Kidney capillary endothelial cell (primary cell): ENCODE measurements around the gene UPP1.
"Not testable (repeated sequence)": the region's sequence is repeated elsewhere in the genome, so short reads cannot be mapped to it uniquely, and the experiment has no call there.

Experiments used
- DNase-seq: peaks from one replicate; pipeline ENCODE4 v3.0.0-alpha.2; 2018; ENCODE audit warnings: low spot score

UPP1 gene

GRCh38 chr7:48089046-48090003 is at the start of gene UPP1:
Gene UPP1, plus strand, starts transcription at chr7:48089265. Its CDS starts 5,519 bp downstream, at chr7:48094784.
- no peak for DNase-seq

DNA sequence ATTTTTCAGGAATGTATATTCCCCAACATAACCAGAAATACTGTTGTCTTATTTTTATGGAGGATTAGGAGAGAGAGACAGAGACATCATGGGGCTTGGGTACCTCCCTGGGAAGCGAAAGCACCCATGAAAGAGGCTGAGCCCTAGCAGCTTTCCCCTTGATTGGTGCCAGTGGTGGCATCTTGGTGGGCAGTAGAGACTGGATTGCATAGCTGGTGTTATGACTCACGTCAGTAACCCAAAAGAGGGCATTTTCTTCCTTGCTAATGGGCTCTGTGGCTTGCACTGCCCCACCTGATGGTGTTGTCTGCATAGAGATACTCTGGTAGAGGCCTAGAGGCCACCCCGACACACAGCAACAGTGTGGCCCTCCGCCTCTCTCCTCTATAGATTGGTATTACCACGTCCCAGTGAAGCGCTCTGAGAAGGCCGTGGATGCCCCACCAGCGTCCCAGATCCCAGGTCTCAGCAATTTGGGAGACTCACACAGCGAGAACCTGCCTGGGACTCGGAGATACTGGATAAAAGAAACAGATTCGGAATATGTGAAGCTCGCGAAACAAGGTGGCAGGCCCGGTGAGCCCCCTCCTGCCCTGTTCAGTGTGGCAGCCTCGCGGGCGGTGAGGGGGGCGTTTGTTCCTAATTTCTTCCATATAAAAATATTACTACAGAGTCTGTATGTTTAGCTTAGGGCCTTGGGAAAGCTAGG is 48.0 kb upstream of the UPP1 start:
- no peak for DNase-seq

GRCh38 chr7:48041653-48041970 is 47.5 kb upstream of the UPP1 start:
- peak; percentile 79 for DNase-seq

GRCh38 chr7:48042216-48042615 is 46.8 kb upstream of the UPP1 start:
- DNase-seq: peak; percentile 36

DNA sequence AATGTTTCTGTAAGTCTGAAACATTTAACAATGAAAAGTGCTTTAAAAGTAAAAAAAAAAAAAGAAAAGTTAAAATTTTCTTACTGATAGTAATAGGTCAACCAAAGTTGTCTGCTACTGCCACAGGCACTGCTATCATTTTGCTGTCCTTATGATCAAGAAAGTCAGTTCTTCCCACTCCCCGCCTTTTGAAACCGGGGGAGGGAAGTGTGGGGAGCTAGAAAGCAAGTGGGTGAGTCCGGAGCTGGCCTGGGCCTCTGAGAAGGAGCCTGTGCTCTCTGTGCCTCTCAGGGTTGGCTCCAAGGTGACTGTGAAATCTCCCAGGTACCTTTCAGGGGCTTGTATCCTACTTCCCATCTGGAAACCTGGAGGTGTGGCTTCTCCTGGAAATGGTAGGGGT is 46.4 kb upstream of the UPP1 start:
- no peak for DNase-seq

GRCh38 chr7:48045195-48045765 is 43.8 kb upstream of the UPP1 start:
- no peak for DNase-seq

- DNase-seq: no peak
These were observed 42.6 kb upstream of the UPP1 start for GRCh38 chr7:48046458-48046857.

GRCh38 chr7:48048113-48048512 is 41.0 kb upstream of the UPP1 start:
- DNase-seq: no peak

DNA sequence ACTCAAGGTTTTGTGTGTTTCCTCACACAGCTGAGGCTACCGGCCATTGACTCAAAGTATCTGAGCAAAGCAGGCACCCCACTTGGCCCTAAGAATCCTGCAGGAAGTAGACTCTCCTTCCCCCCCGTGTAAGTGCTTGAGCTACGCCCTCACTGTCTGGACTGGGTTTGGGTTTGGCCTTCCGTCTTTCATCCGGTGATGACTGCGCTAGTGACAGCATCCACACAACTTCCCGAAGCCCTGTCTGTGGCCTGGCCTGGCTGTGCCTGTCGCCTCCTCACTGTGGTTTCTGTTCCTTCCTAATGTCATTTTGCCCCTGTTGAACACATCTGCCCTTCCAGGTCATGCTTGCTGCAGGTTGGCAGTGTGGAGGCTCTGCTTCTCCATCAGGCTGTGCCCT is 39.2 kb upstream of the UPP1 start:
- no peak for DNase-seq

- DNase-seq: no peak
These were observed 36.3 kb upstream of the UPP1 start for GRCh38 chr7:48052748-48053147.

DNA sequence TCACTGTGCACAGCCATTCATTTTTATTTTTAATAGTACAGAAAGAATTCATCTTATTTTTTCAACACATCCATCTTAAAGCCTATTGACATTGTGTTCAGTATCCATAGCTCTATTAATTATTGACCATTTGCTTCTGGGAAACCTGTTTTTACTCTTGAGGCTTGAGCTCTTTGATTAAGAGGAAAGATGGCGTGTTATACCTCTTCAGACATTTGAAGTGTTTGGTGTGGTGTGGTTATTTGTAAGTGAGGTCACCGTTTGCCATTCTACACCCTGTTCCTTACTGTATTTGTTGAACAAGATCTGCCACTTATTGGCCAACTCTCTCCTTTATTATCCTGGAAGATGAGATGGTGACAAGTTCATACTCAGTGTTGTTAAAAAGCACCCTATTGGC is 35.3 kb upstream of the UPP1 start:
- DNase-seq: no peak

- no peak for DNase-seq
These were observed 30.1 kb upstream of the UPP1 start for GRCh38 chr7:48058990-48059389.

- no peak for DNase-seq
These were observed 29.4 kb upstream of the UPP1 start for GRCh38 chr7:48059706-48060105.

GRCh38 chr7:48063985-48064384 is 25.1 kb upstream of the UPP1 start:
- DNase-seq: no peak

GRCh38 chr7:48067475-48067874 is 21.6 kb upstream of the UPP1 start:
- no peak for DNase-seq

- DNase-seq: no peak
These were observed 14.8 kb upstream of the UPP1 start for GRCh38 chr7:48074204-48074654.

DNA sequence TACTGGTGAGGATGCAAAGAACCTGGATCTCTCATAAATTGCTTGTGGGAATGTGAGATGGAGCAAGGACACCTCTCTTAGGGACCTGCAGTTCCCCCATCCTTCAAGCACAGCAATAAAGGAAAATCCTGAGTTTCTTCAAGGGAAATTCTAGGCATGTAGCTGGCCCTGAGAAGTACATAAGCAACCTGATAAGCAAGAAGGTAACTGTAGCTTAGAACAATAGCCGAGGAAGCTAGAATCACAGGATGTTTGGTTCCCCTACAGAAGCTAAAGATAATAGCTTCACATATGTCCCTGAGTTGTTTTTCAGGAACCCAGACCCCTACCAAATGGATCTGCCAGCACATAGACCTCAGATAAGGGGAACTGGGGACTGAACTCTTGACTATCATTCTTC is 11.6 kb upstream of the UPP1 start:
- DNase-seq: no peak

DNA sequence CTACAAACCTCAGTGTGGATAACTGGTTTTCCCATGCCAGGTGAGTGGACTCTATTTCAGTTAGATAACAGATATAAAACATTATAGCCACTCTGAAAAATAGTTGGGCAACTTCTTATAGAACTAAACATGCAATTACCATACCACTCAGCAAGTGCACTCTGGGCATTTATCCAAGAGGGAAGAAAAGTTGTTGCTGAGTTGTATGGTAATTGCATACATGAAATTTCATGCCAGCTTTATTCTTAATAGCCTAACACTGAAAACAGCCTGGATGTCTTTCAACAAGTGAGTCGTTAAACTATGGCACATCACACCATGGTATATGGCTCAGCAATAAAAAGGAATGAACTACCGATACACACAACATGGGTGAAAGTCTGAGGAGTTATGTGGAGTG is 10.6 kb upstream of the UPP1 start:
- no peak for DNase-seq

GRCh38 chr7:48082378-48082777 is 6.7 kb upstream of the UPP1 start:
- DNase-seq: not testable (repeated sequence)

DNA sequence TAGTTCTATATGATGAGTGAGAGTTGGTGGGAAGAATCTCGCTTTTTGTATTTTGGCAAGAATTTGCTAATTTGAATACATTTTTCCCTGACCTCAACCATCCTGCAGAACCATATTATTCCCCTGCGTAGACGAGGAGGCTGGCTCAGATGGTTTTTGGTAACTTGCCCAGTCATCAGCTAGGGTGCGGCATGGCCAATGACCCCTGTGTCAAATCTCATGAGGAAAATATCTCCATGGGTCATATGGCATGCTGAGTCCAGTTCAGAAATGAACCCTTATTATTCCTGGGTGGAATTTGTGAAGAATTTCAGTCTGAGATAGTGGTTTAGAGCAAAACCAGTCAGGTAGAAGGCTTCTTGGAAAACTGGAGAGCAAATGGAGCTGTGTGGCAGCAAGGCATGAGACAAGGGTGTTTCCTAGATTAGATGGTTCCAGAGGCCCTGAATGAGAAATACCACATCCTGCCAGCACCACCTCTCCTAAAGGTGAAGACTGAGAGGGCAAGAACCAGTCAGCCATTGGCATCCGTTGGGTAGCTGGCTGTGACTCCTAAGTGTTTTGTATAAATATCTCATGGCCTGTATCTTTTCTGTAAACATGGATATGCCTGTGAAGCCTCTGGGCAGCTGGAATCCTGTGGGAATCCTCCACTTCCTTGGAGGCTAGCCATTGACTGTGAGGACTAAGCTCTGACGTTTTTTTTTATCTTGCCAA is 5.8 kb upstream of the UPP1 start:
- no peak for DNase-seq

GRCh38 chr7:48084727-48085432 is 4.2 kb upstream of the UPP1 start:
- DNase-seq: peak; percentile 97

- DNase-seq: no peak
These were observed 3.7 kb upstream of the UPP1 start for GRCh38 chr7:48085433-48085791.
